Neural cell (in vitro differentiated cells): ENCODE results near the gene VCX2. TPM values are rescaled to one million over a fixed set of nuclear protein-coding genes. Genes with fewer than 3 reads are reported as not detected.
"Not testable (repeated sequence)": the region's sequence is repeated elsewhere in the genome, so short reads cannot be mapped to it uniquely, and the experiment has no call there.

Source experiments
- H2AFZ ChIP-seq: fragments of 200-600, 300-800 bp; sonication (generic), shearing (Covaris generic); 2 replicates; pipeline ENCODE4 v1.6.0; 2014; ENCODE audit warnings: low read depth, mild to moderate bottlenecking, antibody characterized with exemption, low read length, moderate library complexity
- H3F3A ChIP-seq: fragments of 200-600 bp; shearing (Covaris generic); 2 replicates; pipeline ENCODE4 v1.6.1; 2016; ENCODE audit warnings: mild to moderate bottlenecking, moderate library complexity, mixed read lengths, antibody characterized with exemption, low read length; ENCODE audit not compliant: insufficient read depth, poor library complexity, severe bottlenecking
- H3K27ac ChIP-seq: fragments of 200-600, 300-800 bp; sonication (generic), shearing (Covaris generic); 2 replicates; pipeline ENCODE4 v1.5.1; 2014; ENCODE audit warnings: mild to moderate bottlenecking, low read length, moderate library complexity
- H3K27me3 ChIP-seq: fragments of 300-800, 200-600 bp; sonication (generic), shearing (Covaris generic); 2 replicates; pipeline ENCODE4 v1.6.0; 2014; ENCODE audit warnings: mild to moderate bottlenecking, low read depth, low read length, moderate library complexity; ENCODE audit not compliant: insufficient read depth
- H3K36me3 ChIP-seq: fragments of 300-800, 200-600 bp; sonication (generic), shearing (Covaris generic); 2 replicates; pipeline ENCODE4 v1.5.1; 2014; ENCODE audit warnings: mild to moderate bottlenecking, antibody characterized with exemption, low read length, moderate library complexity; ENCODE audit not compliant: insufficient read depth
- H3K4me2 ChIP-seq: fragments of 300-800, 200-600 bp; sonication (generic), shearing (Covaris generic); 2 replicates; pipeline ENCODE4 v1.6.0; 2014; ENCODE audit warnings: mild to moderate bottlenecking, low read length
- H3K4me3 ChIP-seq: fragments of 300-800, 200-600 bp; sonication (generic), shearing (Covaris generic); 2 replicates; pipeline ENCODE4 v1.5.1; 2014; ENCODE audit warnings: mild to moderate bottlenecking, low read length, moderate library complexity
- H3K79me2 ChIP-seq: fragments of 200-600 bp; shearing (Covaris generic); replicated peaks from 2 replicates; pipeline ENCODE4 v1.6.0; 2014; ENCODE audit warnings: mild to moderate bottlenecking, low read length, moderate library complexity; ENCODE audit not compliant: insufficient read depth
- H3K9ac ChIP-seq: fragments of 300-800, 200-600 bp; sonication (generic), shearing (Covaris generic); 2 replicates; pipeline ENCODE4 v1.6.1; 2016; ENCODE audit warnings: mild to moderate bottlenecking, low read length, mixed read lengths
- H3K9me2 ChIP-seq: fragments of 200-600 bp; shearing (Covaris generic); 2 replicates; pipeline ENCODE4 v1.6.1; 2016; ENCODE audit warnings: mild to moderate bottlenecking, low read length, mixed read lengths; ENCODE audit not compliant: insufficient read depth
- H3K9me3 ChIP-seq: fragments of 200-600, 300-800 bp; sonication (generic), shearing (Covaris generic); 2 replicates; pipeline ENCODE4 v1.6.1; 2016; ENCODE audit warnings: mild to moderate bottlenecking, mixed run types, low read length, moderate library complexity, mixed read lengths
- H4K20me1 ChIP-seq: fragments of 200-600 bp; shearing (Covaris generic); 2 replicates; pipeline ENCODE4 v1.6.1; 2016; ENCODE audit warnings: mild to moderate bottlenecking, mixed run types; ENCODE audit not compliant: insufficient read depth
- EP300 ChIP-seq: fragments of 450-650 bp; conservative IDR thresholded peaks from 2 replicates; pipeline ENCODE4 v1.6.1; 2014; ENCODE audit warnings: antibody characterized with exemption, mild to moderate bottlenecking, moderate library complexity; ENCODE audit not compliant: poor library complexity, severe bottlenecking
- EZH2 ChIP-seq: fragments of 200-600, 300-800 bp; shearing (Covaris generic), sonication (generic); IDR thresholded peaks from 2 replicates; pipeline ENCODE4 v1.6.1; 2014; ENCODE audit warnings: antibody characterized with exemption, low read length, borderline replicate concordance, mild to moderate bottlenecking; ENCODE audit not compliant: insufficient read depth, poor library complexity, severe bottlenecking
- MXI1 ChIP-seq: fragments of 450-650 bp; conservative IDR thresholded peaks from 2 replicates; pipeline ENCODE4 v1.6.1; 2014; ENCODE audit warnings: antibody characterized with exemption, mild to moderate bottlenecking; ENCODE audit not compliant: poor library complexity, severe bottlenecking
- POLR2AphosphoS5 ChIP-seq: IDR thresholded peaks from 2 replicates; pipeline ENCODE4 v1.6.1; 2012
- RAD21 ChIP-seq: fragments of 450-650 bp; conservative IDR thresholded peaks from 2 replicates; pipeline ENCODE4 v1.6.1; 2014; ENCODE audit warnings: antibody characterized with exemption, mild to moderate bottlenecking, moderate library complexity
- SMC3 ChIP-seq: fragments of 450-650 bp; conservative IDR thresholded peaks from 2 replicates; pipeline ENCODE4 v1.6.1; 2014; ENCODE audit warnings: antibody characterized with exemption, mild to moderate bottlenecking, moderate library complexity; ENCODE audit not compliant: poor library complexity
- TAF1 ChIP-seq: IDR thresholded peaks from 2 replicates; pipeline ENCODE4 v1.6.1; 2012; ENCODE audit warnings: low read depth
- polyA plus RNA-seq: library from polyadenylated mRNA; depleted of rRNA; stranded (reverse); fragments of >200 nt; gene quantifications from 2 replicates; pipeline ENCODE4 v1.2.3, GENCODE V29; 2014
- TF ChIP-seq, protein P1 (sequence below): fragments of 450-650 bp; IDR thresholded peaks from 2 replicates; pipeline ENCODE4 v1.5.1; 2014; ENCODE audit warnings: antibody characterized with exemption, mild to moderate bottlenecking, moderate library complexity; ENCODE audit not compliant: poor library complexity, severe bottlenecking
- TF ChIP-seq, protein P2 (sequence below): IDR thresholded peaks from 2 replicates; pipeline ENCODE4 v1.6.1; 2012; ENCODE audit warnings: borderline replicate concordance

Gene VCX2
- polyA plus RNA-seq, 1 donor from 2014 or later, result not detected

DNA sequence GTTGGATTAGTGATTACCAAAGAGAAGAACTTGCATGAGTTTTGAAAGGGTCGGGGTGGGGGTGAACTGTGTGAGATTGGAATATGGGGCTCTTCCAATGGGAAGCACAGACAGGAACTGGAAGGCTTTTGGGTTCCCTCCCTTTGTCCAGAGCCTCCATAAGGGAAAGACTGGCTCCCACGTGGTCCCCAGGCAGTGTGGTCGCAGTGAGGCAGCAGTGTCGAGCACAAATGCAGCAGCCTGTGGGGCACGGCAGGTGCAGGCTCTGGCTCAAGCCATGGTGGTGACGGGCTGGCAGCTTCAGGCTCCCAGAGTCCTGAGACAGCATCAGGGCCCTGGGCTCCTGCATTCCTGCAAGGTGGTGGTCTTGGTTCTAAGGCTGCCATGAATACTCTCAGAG, 45.5 kb downstream of the VCX2 start:
- no peaks in the 10 kb centered on the region for H3K36me3 ChIP-seq
- H3K79me2 ChIP-seq, result no peaks in the 10 kb centered on the region
- H4K20me1 ChIP-seq, result no peaks in the 10 kb centered on the region

DNA sequence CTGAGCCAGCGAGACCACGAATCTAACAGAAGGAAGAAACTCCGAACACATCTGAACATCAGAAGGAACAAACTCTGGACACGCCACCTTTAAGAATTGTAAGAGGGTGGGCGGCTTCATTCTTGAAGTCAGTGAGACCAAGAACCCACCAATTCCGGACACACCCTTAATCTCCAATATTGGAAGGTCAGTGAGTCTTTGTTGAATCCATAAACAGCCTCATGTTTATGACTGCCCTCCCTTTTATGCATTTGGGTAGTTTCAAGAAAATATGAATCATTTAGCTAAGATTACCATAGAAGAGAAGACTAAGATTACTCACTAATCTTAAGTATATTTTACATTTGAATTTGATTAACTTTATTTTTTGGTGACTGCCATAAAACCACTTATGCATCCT, 48.5 kb downstream of the VCX2 start:
- Histone ChIP-seq H3K9me2 (no peaks in the 10 kb centered on the region), H3K4me2 (no peak overlapping the region), H3K9me3 (no peaks in the 10 kb centered on the region), H3K4me3 (no peak overlapping the region), H3K27me3 (no peaks in the 10 kb centered on the region), H3K9ac (no peak overlapping the region), H3F3A (no peaks in the 10 kb centered on the region), H3K79me2 (no peaks in the 10 kb centered on the region), H4K20me1 (no peaks in the 10 kb centered on the region), H3K27ac (no peak overlapping the region), H2AFZ (no peak overlapping the region), H3K36me3 (no peaks in the 10 kb centered on the region)
- TF ChIP-seq EP300, result no peak
- TF ChIP-seq MXI1, result no peak
- TF ChIP-seq RAD21, result no peak
- TF ChIP-seq EZH2, result no peak
- TF ChIP-seq TAF1, result no peak
- TF ChIP-seq, protein P1, sequence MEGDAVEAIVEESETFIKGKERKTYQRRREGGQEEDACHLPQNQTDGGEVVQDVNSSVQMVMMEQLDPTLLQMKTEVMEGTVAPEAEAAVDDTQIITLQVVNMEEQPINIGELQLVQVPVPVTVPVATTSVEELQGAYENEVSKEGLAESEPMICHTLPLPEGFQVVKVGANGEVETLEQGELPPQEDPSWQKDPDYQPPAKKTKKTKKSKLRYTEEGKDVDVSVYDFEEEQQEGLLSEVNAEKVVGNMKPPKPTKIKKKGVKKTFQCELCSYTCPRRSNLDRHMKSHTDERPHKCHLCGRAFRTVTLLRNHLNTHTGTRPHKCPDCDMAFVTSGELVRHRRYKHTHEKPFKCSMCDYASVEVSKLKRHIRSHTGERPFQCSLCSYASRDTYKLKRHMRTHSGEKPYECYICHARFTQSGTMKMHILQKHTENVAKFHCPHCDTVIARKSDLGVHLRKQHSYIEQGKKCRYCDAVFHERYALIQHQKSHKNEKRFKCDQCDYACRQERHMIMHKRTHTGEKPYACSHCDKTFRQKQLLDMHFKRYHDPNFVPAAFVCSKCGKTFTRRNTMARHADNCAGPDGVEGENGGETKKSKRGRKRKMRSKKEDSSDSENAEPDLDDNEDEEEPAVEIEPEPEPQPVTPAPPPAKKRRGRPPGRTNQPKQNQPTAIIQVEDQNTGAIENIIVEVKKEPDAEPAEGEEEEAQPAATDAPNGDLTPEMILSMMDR, result no peak
- no peak for TF ChIP-seq POLR2AphosphoS5
- TF ChIP-seq, protein P2, sequence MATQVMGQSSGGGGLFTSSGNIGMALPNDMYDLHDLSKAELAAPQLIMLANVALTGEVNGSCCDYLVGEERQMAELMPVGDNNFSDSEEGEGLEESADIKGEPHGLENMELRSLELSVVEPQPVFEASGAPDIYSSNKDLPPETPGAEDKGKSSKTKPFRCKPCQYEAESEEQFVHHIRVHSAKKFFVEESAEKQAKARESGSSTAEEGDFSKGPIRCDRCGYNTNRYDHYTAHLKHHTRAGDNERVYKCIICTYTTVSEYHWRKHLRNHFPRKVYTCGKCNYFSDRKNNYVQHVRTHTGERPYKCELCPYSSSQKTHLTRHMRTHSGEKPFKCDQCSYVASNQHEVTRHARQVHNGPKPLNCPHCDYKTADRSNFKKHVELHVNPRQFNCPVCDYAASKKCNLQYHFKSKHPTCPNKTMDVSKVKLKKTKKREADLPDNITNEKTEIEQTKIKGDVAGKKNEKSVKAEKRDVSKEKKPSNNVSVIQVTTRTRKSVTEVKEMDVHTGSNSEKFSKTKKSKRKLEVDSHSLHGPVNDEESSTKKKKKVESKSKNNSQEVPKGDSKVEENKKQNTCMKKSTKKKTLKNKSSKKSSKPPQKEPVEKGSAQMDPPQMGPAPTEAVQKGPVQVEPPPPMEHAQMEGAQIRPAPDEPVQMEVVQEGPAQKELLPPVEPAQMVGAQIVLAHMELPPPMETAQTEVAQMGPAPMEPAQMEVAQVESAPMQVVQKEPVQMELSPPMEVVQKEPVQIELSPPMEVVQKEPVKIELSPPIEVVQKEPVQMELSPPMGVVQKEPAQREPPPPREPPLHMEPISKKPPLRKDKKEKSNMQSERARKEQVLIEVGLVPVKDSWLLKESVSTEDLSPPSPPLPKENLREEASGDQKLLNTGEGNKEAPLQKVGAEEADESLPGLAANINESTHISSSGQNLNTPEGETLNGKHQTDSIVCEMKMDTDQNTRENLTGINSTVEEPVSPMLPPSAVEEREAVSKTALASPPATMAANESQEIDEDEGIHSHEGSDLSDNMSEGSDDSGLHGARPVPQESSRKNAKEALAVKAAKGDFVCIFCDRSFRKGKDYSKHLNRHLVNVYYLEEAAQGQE, result no peak
- TF ChIP-seq SMC3, result no peak

More for the DNA sequence above, 45.5 kb downstream of the VCX2 start:
- Histone ChIP-seq H2AFZ (no peak overlapping the region), H3K9ac (no peak overlapping the region), H3K9me3 (no peaks in the 10 kb centered on the region), H3K27ac (no peak overlapping the region), H3K4me2 (no peak overlapping the region), H3K27me3 (no peaks in the 10 kb centered on the region), H3F3A (no peaks in the 10 kb centered on the region), H3K9me2 (no peaks in the 10 kb centered on the region), H3K4me3 (no peak overlapping the region)
- TF ChIP-seq EZH2 (no peak), TAF1 (no peak), MXI1 (no peak), SMC3 (no peak), POLR2AphosphoS5 (no peak), EP300 (no peak), RAD21 (no peak)
- TF ChIP-seq, protein P2, result no peak
- TF ChIP-seq, protein P1, result no peak

DNA sequence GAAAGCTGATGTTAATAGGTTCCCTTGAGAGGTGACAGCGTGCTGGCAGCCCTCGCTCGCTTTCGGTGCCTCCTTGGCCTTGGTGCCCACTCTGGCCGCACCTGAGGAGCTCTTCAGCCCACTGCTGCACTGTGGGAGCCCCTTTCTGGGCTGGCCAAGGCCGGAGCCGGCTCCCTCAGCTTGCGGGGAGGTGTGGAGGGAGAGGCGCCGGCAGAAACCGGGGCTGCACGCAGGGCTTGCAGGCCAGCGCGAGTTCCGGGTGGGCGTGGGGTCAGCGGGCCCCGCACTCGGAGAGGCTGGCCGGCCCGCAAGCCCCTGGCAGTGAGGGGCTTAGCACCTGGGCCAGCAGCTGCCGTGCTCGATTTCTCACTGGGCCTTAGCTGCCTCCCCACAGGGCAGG, 49.7 kb downstream of the VCX2 start:
- not testable (repeated sequence) for H3K27ac ChIP-seq, H3K36me3 ChIP-seq, H3K9me3 ChIP-seq, H3K4me2 ChIP-seq, H3K4me3 ChIP-seq, H2AFZ ChIP-seq, H3K9me2 ChIP-seq, H3K79me2 ChIP-seq, H3F3A ChIP-seq, H3K9ac ChIP-seq, H4K20me1 ChIP-seq, H3K27me3 ChIP-seq
